ENCODE results near the gene ELL2.
"Not testable (repeated sequence)": the region's sequence is repeated elsewhere in the genome, so short reads cannot be mapped to it uniquely, and the experiment has no call there.

The ELL2 gene

GRCh38 chr5:95880081-95880926, 81.3 kb downstream of the ELL2 start:
- no peak for DNase-seq (ENCODE audit: low spot score)

GRCh38 chr5:95879661-95880060, 82.0 kb downstream of the ELL2 start:
- DNase-seq (ENCODE audit: low spot score), result no peak

- no peak for DNase-seq (ENCODE audit: low spot score)
These were observed 83.0 kb downstream of the ELL2 start for GRCh38 chr5:95878417-95879323.

DNA sequence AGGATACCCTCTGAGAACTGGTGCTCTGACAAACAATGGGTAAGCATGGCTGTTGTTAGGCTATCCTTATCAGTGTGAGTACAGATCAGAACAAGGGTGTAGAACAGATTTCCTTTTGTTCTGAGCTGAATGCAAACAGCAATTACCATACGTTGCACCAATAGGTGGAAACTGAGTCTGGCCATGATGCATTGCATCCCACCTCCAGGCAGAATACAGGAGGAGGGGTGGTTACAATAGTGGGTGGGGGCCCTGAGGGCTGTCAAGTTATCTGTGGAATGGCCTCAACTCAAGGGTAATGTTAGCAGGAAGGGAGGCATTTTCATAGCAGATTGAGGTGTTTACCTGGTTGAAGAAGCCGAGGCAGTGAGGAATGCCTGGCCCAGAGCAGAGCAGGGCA, 84.9 kb downstream of the ELL2 start:
- no peak for DNase-seq (ENCODE audit: low spot score)

- DNase-seq (ENCODE audit: low spot score), result no peak
These were observed 87.4 kb downstream of the ELL2 start for GRCh38 chr5:95874246-95874645.

DNA sequence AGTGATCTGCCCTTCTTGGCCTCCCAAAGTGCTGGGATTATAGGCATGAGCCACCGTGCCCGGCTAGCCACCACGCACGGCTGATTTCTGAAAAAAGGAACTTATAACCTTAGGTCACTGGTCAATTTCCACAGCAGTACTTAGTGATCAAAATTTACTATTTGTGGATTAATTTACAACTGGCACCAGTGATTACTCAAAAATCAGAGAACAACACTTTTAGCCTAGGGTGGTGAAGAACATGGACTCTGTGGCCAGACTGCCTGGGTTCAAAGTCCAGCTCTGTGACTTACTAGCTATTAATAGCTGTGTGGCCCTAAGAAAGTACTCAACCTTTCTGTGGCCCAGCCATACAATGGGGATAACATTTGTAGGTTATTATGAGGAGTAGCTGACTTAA, 88.3 kb downstream of the ELL2 start:
- DNase-seq (ENCODE audit: low spot score), result no peak

- DNase-seq (ENCODE audit: low spot score), result no peak
These were observed 89.0 kb downstream of the ELL2 start for GRCh38 chr5:95872346-95873268.

- no peak for DNase-seq (ENCODE audit: low spot score)
These were observed 90.4 kb downstream of the ELL2 start for GRCh38 chr5:95871146-95871806.

DNA sequence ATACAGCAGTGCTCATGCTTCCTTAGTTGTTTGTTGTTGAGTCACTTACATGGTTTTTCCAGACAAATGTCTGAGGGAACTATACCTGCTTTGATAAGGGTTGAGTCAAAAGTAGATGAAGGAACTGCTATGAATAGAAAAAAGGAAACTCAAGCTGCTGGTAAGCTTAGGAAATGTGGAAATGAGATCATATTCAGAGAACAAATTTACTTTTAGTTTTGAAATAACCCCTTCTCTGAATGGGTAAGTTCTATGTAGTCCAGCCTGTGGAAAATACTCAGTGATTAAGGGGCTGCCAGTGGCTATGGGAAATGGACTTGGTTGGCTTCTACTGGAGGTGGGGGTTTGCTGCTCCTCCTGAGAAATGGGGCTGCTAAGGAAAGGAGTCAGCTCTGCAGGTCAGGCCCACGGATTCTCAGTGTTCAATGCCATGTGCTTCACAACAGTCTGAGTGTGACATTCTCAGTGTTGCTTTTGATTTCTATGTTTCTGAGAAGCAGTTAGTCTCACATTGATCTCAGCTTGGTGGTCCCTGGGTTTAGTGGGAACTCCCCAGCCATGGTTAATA, 91.5 kb downstream of the ELL2 start:
- DNase-seq (ENCODE audit: low spot score), result no peak

DNA sequence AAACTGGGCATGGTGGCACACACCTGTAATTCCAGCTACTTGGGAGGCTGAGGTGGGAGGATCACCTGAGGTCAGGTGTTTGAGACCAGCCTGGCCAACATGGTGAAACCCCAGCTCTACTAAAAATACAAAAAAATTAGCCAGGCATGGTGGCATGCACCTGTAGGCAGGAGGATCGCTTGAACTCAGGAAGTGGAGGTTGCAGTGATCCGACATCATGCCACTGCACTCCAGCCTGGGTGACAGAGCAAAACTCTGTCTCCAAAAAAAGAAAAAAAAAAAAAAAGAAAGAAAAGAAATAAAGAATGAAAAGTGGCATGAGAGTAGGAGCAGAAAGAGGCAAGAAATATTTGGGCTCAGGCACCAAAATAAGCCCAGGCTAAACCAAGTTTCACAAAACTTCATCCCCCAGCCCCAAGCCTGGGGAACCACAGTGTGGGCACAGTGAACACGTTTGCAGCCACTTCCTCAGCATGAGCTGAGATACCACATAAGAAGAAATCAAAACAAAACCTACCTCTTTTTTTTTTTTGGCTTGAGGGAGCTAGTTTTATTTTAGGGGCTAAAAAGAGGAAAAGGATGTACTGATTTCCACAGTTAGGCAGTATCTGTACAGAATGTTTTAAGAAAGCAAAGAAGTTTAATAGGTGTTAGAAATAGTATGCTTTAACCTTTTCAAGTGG, 92.3 kb downstream of the ELL2 start:
- not testable (repeated sequence) for DNase-seq (ENCODE audit: low spot score)

DNA sequence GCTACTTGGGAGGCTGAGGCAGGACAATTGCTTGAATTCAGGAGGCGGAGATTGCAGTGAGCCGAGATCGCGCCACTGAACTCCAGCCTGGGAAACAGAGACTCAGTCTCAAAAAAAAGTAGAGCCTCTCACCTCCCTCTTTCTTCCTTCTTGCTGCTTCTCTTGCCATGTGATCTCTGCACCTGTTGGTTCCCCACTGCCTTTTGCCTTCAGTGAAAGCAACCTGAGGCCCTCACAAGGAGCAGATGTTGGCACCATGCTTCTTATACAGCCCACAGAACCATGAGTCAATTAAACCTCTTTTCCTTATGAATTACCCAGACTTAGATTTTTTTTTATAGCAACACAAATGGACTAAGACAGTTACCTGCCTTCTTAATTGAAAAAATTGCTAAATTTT, 93.5 kb downstream of the ELL2 start:
- DNase-seq (ENCODE audit: low spot score), result no peak

- no peak for DNase-seq (ENCODE audit: low spot score)
These were observed 95.1 kb downstream of the ELL2 start for GRCh38 chr5:95866435-95867040.

- no peak for DNase-seq (ENCODE audit: low spot score)
These were observed 96.6 kb downstream of the ELL2 start for GRCh38 chr5:95864944-95865504.

GRCh38 chr5:95864456-95864855, 97.2 kb downstream of the ELL2 start:
- DNase-seq (ENCODE audit: low spot score), result no peak

DNA sequence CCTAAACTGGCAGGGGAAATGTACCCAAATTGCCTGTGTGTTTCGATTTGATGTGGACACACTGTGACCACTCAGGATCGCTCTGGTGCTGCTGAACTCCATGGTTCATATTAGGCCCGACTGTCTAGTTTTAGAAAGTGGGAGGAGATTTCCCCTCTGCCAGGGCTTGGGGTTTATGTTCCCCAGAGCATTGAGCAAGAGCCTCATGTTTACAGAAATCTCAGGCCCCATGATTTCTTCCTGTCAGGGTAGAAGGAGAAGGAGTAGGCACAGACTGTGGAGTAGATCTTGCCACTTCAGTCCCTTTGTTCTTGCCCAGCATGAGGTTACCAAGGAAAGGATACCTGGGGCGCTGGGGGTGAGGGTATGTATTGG, 98.3 kb downstream of the ELL2 start:
- no peak for DNase-seq (ENCODE audit: low spot score)

- no peak for DNase-seq (ENCODE audit: low spot score)
These were observed 98.8 kb downstream of the ELL2 start for GRCh38 chr5:95862671-95863382.

- no peak for DNase-seq (ENCODE audit: low spot score)
These were observed 99.6 kb downstream of the ELL2 start for GRCh38 chr5:95861864-95862561.

GRCh38 chr5:95861221-95861863, 100.3 kb downstream of the ELL2 start:
- no peak for DNase-seq (ENCODE audit: low spot score)

Measured in left forelimb (tissue), 1 donor.